ENCODE measurements around the gene FKBP11.
"Not testable (repeated sequence)": the region's sequence is repeated elsewhere in the genome, so short reads cannot be mapped to it uniquely, and the experiment has no call there.

The FKBP11 gene

DNA sequence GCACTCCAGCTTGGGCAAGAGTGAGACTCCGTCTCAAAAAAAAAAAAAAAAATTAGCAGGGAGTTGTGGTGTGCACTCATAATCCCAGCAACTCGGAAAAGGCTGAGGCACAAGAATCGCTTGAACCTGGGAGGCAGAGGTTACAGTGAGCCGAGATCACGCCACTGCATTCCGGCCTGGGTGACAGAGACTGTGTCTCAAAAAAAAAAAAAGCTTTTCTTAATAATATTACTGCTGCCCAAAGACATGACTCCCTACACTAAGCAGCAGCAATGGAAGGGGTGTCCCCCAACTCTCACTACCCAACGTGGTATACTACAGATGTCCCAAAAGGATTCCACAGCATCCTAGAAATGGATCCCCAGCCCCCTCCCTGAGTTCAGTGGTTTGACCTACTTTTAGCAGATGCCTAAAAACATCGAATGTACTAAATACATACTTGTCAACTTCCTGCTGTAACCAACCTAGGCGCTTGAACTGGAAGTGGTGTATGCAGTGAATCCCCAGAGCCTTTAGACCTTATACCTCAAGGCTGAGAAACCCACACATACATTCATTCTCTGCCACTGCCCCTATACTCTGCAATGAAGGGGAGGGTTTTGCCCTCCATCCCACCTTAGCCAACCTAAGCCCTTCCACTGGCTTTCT lies 8.5 kb upstream of the FKBP11 start:
- Histone ChIP-seq H3K36me3 (ENCODE audit: control insufficient read depth, insufficient read depth, low read length) (peaks cover 85% of the 10 kb centered on the region), H3K4me3 (ENCODE audit: extremely low read depth, insufficient read depth, low read length, poor library complexity, severe bottlenecking) (no peak overlapping the region), H3K4me1 (ENCODE audit: control insufficient read depth, insufficient read depth, low read length, poor library complexity, severe bottlenecking) (no peaks in the 10 kb centered on the region), H3K27ac (ENCODE audit: low read depth, low read length, severe bottlenecking) (no peak overlapping the region), H3K9me3 (ENCODE audit: control insufficient read depth, low read length) (no peaks in the 10 kb centered on the region)
- 87 to 96% methylated on average over 5 to 8 of the region's 9 CpGs for WGBS, 2 experiments (ENCODE audit: insufficient coverage in 2 of 2)

DNA sequence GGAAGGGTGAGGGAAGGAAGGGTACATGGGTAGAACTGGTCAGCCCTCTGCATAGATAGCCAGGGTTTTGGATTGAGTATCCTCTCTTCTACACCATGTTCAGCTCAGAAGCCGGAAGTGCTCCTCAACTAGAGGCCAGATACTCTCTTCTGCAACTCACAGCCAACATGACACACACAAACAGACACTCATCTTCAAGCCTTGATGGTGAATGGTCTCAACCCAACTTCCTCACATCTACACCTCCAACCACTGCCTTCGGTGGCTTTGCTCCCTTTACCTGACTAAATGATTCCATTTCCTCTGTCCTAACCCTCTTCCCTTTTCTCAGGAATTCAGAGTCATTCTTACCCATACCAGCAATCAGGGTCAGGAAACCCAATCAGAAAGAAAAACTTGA lies 7.6 kb upstream of the FKBP11 start:
- Histone ChIP-seq H3K4me1 (ENCODE audit: control insufficient read depth, insufficient read depth, low read length, poor library complexity, severe bottlenecking) (no peaks in the 10 kb centered on the region), H3K9me3 (ENCODE audit: control insufficient read depth, low read length) (no peaks in the 10 kb centered on the region), H3K27ac (ENCODE audit: low read depth, low read length, severe bottlenecking) (no peak overlapping the region), H3K4me3 (ENCODE audit: extremely low read depth, insufficient read depth, low read length, poor library complexity, severe bottlenecking) (no peak overlapping the region), H3K36me3 (ENCODE audit: control insufficient read depth, insufficient read depth, low read length) (peaks cover 84% of the 10 kb centered on the region)
- WGBS, 2 experiments (ENCODE audit: insufficient coverage in 2 of 2): 50% methylated on average over 2 of the region's 2 CpGs

DNA sequence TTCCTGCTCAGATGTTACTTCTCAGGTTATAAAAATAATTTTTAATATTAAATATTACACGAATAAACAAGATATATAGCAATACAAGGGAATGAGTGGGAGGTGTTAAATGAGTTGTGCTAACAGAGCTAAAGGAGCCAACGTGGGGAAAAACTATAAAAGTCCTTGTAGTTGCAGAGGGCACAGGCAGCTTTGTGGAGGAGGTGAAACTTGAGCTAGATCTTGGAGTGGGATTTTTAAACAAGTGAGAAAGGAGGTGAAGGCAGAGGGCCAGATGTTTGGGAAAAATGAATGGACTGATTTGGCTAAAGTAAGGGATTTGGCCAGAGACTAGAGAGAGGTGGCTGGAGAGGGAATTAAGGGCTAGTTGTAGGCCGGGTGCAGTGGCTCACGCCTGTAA lies 5.2 kb upstream of the FKBP11 start:
- Histone ChIP-seq H3K4me3 (ENCODE audit: extremely low read depth, insufficient read depth, low read length, poor library complexity, severe bottlenecking) (no peak overlapping the region), H3K36me3 (ENCODE audit: control insufficient read depth, insufficient read depth, low read length) (peaks cover 90% of the 10 kb centered on the region), H3K9me3 (ENCODE audit: control insufficient read depth, low read length) (no peaks in the 10 kb centered on the region), H3K27ac (ENCODE audit: low read depth, low read length, severe bottlenecking) (no peak overlapping the region), H3K4me1 (ENCODE audit: control insufficient read depth, insufficient read depth, low read length, poor library complexity, severe bottlenecking) (no peaks in the 10 kb centered on the region)
- 94 to 95% methylated on average over 3 of the region's 4 CpGs for WGBS, 2 experiments (ENCODE audit: insufficient coverage in 2 of 2)

DNA sequence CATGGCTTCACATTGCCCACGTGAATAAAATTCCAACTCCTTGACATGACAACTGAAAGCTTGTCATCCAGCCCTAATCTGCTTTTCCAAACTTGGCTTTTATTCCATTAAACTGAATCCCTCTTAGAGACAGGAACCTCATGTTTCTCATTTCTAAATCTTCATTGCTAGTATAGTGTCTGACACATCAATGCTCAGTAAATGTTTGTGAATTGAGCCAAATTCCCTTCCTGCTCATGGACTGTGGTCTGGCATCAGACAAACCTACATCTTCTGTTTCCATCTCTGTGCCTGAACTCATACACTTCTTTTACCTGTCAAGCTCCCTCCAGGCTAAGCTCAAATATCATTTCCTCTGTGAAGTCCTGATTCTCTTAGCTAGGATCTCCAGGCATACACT lies 4.3 kb upstream of the FKBP11 start:
- no peak overlapping the region for H3K4me3 ChIP-seq (ENCODE audit: extremely low read depth, insufficient read depth, low read length, poor library complexity, severe bottlenecking)
- H3K4me1 ChIP-seq (ENCODE audit: control insufficient read depth, insufficient read depth, low read length, poor library complexity, severe bottlenecking): no peaks in the 10 kb centered on the region
- no peaks in the 10 kb centered on the region for H3K9me3 ChIP-seq (ENCODE audit: control insufficient read depth, low read length)
- WGBS, 2 experiments (ENCODE audit: insufficient coverage in 2 of 2): 75 to 100% methylated on average over 1 of the region's 1 CpG
- H3K27ac ChIP-seq (ENCODE audit: low read depth, low read length, severe bottlenecking): no peak overlapping the region
- peaks cover 90% of the 10 kb centered on the region for H3K36me3 ChIP-seq (ENCODE audit: control insufficient read depth, insufficient read depth, low read length)

DNA sequence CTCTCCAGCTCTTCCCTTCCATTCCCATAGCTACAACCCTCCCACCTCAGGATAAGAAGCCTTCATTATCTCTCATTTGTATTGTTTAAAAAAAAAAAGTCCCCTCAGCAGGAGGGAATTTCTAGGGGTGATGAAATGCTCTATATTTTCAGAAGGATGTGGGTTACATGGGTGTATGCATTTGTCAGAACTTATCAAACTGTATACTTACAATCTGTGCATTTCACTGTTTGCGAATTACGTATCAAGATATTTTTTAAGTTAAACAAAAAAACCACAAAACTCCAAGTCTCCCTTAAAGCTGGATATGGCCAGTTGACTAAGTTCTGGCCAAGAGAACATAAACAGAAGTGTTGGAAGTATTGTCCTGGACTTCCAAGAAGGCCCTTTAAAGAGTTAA lies 2.0 kb upstream of the FKBP11 start:
- WGBS, 2 experiments (ENCODE audit: insufficient coverage in 2 of 2): 100% methylated on average over 2 of the region's 2 CpGs; no CpG with 5 or more reads in 1 of the 2 experiments
- H3K27ac ChIP-seq (ENCODE audit: low read depth, low read length, severe bottlenecking): no peak overlapping the region

DNA sequence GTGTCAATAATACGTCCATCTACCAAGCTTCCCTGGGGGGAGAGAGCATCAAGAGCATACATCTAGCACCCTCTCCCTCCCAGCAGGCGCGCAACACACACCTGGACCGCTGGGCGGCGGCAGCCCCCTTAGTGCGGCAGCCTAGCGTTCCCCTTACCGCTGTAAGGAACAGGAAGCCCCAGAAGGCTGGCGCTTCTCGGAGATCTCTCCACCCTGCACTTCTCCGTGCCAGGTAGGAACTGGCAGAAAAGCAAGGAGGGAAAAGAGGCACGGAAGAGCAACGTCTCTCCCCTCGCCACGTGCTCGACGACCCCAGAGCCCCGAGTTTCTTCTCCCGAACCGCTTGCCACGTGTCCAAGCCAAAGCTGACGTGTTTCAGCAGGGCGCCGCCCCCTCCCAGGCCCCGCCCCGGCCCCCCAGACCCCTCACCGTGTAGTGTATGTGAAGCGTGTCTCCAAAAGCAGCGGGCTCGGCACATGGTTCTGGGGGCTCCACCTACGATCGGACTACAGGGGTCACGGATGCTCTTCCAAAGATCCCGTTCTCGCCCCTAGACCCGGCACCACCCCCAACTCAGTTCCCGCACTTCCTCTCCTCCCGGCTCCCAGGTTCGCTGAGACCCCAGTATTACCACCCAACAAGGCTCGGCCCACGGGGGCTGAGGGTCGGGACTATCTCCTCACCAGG lies 532 bp downstream of the FKBP11 start:
- WGBS, 2 experiments (ENCODE audit: insufficient coverage in 2 of 2): 77 to 79% methylated on average over 29 to 42 of the region's 43 CpGs
- Histone ChIP-seq H3K4me1 (ENCODE audit: control insufficient read depth, insufficient read depth, low read length, poor library complexity, severe bottlenecking) (no peaks in the 10 kb centered on the region), H3K27ac (ENCODE audit: low read depth, low read length, severe bottlenecking) (no peak overlapping the region), H3K9me3 (ENCODE audit: control insufficient read depth, low read length) (no peaks in the 10 kb centered on the region), H3K4me3 (ENCODE audit: extremely low read depth, insufficient read depth, low read length, poor library complexity, severe bottlenecking) (peak overlapping the region; percentile 19), H3K36me3 (ENCODE audit: control insufficient read depth, insufficient read depth, low read length) (peaks cover 84% of the 10 kb centered on the region)

More for the DNA sequence above, 2.0 kb upstream of the FKBP11 start:
- Histone ChIP-seq H3K9me3 (ENCODE audit: control insufficient read depth, low read length) (no peaks in the 10 kb centered on the region), H3K4me1 (ENCODE audit: control insufficient read depth, insufficient read depth, low read length, poor library complexity, severe bottlenecking) (no peaks in the 10 kb centered on the region), H3K36me3 (ENCODE audit: control insufficient read depth, insufficient read depth, low read length) (peaks cover 89% of the 10 kb centered on the region), H3K4me3 (ENCODE audit: extremely low read depth, insufficient read depth, low read length, poor library complexity, severe bottlenecking) (no peak overlapping the region)

DNA sequence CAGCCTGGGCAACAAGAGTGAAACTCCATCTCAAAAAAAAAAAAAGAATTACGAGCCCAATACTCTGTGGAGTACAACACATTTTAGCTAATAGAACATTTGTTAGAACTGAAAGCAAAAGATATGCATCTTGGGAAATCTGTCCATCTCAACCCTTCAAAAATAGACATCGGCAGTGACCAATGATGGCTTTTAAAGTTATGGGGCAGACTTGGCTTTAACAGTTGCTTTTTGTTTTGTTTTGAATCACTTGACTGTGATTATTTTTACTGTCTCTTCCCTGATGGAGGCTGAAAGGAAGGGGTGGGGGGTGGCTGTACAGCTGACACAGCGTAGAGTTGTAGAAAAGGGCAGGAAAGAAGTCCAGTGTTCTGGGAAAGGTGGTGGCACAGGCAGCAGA lies 2.2 kb downstream of the FKBP11 start:
- peaks cover 74% of the 10 kb centered on the region for H3K36me3 ChIP-seq (ENCODE audit: control insufficient read depth, insufficient read depth, low read length)
- no peak overlapping the region for H3K27ac ChIP-seq (ENCODE audit: low read depth, low read length, severe bottlenecking)
- no peaks in the 10 kb centered on the region for H3K9me3 ChIP-seq (ENCODE audit: control insufficient read depth, low read length)
- no peak overlapping the region for H3K4me3 ChIP-seq (ENCODE audit: extremely low read depth, insufficient read depth, low read length, poor library complexity, severe bottlenecking)
- no peaks in the 10 kb centered on the region for H3K4me1 ChIP-seq (ENCODE audit: control insufficient read depth, insufficient read depth, low read length, poor library complexity, severe bottlenecking)
- 100% methylated on average over 1 of the region's 3 CpGs for WGBS, 2 experiments (ENCODE audit: insufficient coverage in 2 of 2)

DNA sequence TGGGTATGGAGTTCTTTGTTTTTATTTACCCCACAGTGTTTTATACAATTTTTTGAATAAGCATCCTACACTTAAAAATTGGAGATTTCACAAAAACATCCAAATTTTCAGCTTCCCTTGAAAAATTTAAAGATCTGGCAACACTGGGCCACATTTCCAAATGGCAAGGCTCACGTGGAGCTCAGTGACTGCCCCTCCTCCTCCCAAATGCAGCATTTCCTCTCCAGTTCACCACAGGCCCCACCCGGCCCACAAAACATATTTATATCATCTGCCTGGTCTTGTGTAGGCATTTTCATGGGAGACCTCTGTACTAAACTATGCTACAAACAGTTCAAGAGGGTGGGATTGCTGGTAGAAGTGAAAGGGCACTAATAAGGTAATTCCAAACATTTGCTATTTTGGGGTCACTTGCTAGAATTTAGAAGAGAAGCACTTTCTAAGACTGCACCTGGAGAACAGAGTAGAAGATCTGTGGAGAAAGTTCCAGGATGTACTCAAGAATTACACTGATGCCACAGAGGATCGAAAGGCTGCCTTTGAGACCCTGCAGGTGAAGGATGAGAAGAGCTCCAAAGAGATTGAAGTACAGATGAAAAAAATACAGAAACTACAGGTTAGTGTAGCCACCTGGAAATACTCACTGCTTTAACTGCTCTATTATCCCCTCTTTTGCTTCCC lies 7.3 kb downstream of the FKBP11 start:
- Histone ChIP-seq H3K36me3 (ENCODE audit: control insufficient read depth, insufficient read depth, low read length) (peaks cover 44% of the 10 kb centered on the region), H3K4me1 (ENCODE audit: control insufficient read depth, insufficient read depth, low read length, poor library complexity, severe bottlenecking) (no peaks in the 10 kb centered on the region), H3K9me3 (ENCODE audit: control insufficient read depth, low read length) (peaks cover 5% of the 10 kb centered on the region), H3K27ac (ENCODE audit: low read depth, low read length, severe bottlenecking) (no peak overlapping the region), H3K4me3 (ENCODE audit: extremely low read depth, insufficient read depth, low read length, poor library complexity, severe bottlenecking) (no peak overlapping the region)
- WGBS, 2 experiments (ENCODE audit: insufficient coverage in 2 of 2): 94% methylated on average over 2 of the region's 3 CpGs; no CpG with 5 or more reads in 1 of the 2 experiments

DNA sequence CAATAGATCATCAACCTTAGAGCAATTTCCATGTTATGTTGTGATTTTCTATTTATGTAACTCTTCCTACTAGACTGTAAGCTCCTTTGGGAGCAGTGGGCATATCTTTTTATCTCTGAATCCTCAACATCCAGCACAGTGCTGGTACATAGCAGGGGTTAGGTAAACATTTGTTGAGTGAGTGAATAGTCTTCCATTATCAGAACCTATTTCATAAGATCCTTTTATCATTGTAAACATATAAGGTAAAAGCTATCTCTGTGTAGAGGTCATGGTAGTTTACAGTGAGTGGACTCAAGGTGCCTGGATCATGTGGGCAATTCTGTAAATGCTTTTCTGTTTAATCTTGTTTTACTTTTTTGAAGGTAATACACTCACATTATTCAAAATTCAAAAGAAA lies 15.1 kb downstream of the FKBP11 start:
- no peak overlapping the region for H3K4me3 ChIP-seq (ENCODE audit: extremely low read depth, insufficient read depth, low read length, poor library complexity, severe bottlenecking)
- no peaks in the 10 kb centered on the region for H3K4me1 ChIP-seq (ENCODE audit: control insufficient read depth, insufficient read depth, low read length, poor library complexity, severe bottlenecking)
- no peaks in the 10 kb centered on the region for H3K9me3 ChIP-seq (ENCODE audit: control insufficient read depth, low read length)
- H3K27ac ChIP-seq (ENCODE audit: low read depth, low read length, severe bottlenecking): no peak overlapping the region
- H3K36me3 ChIP-seq (ENCODE audit: control insufficient read depth, insufficient read depth, low read length): no peaks in the 10 kb centered on the region

DNA sequence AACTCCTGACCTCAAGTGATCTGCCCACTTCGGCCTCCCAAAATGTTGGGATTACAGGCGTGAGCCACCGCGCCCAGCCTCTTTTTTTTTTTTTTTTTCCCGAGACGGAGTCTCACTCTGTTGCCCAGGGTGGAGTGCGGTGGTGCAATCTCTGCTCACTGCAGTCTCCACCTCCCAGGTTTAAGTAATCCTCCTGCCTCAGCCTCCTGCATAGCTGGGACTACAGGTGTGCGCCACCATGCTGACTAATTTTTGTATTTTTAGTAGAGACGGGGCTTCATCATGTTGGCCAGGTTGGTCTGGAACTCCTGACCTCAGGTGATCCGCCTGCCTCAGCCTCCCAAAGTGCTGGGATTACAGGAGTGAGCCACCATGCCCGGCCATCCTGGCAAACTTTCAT lies 15.6 kb downstream of the FKBP11 start:
- H3K4me1 ChIP-seq (ENCODE audit: control insufficient read depth, insufficient read depth, low read length, poor library complexity, severe bottlenecking); H3K9me3 ChIP-seq (ENCODE audit: control insufficient read depth, low read length); H3K36me3 ChIP-seq (ENCODE audit: control insufficient read depth, insufficient read depth, low read length); H3K27ac ChIP-seq (ENCODE audit: low read depth, low read length, severe bottlenecking); H3K4me3 ChIP-seq (ENCODE audit: extremely low read depth, insufficient read depth, low read length, poor library complexity, severe bottlenecking): not testable (repeated sequence)
- 86 to 93% methylated on average over 3 to 11 of the region's 11 CpGs for WGBS, 2 experiments (ENCODE audit: insufficient coverage in 2 of 2)

DNA sequence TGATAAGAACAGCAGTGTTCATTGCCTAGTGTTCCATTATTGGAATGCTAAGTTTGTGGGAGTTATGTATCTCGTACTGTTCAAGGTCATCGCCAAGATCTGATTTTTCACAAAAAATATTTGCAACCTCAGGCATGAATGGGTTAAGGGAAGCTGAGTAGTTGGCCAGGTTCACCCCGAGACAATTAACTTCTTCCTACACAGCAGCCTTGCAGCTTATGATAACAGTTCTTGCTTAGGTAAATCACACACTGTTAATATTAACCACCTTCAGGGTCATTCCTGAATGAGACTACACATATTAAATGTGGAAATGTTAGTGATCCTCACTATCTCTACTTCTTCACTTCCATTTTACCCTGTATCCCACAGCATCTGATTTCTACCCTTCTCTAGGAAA lies 18.0 kb downstream of the FKBP11 start:
- peaks cover 5% of the 10 kb centered on the region for H3K4me1 ChIP-seq (ENCODE audit: control insufficient read depth, insufficient read depth, low read length, poor library complexity, severe bottlenecking)
- 100% methylated on average over 1 of the region's 3 CpGs for WGBS, 2 experiments (ENCODE audit: insufficient coverage in 2 of 2)
- H3K4me3 ChIP-seq (ENCODE audit: extremely low read depth, insufficient read depth, low read length, poor library complexity, severe bottlenecking): no peak overlapping the region
- H3K36me3 ChIP-seq (ENCODE audit: control insufficient read depth, insufficient read depth, low read length): no peaks in the 10 kb centered on the region
- no peaks in the 10 kb centered on the region for H3K9me3 ChIP-seq (ENCODE audit: control insufficient read depth, low read length)
- no peak overlapping the region for H3K27ac ChIP-seq (ENCODE audit: low read depth, low read length, severe bottlenecking)

Data from mesodermal cell (in vitro differentiated cells).